ENCODE data around the gene TAS2R14. TPM values are rescaled to one million over a fixed set of nuclear protein-coding genes. Genes with fewer than 3 reads are reported as not detected.

The TAS2R14 gene, protein sequence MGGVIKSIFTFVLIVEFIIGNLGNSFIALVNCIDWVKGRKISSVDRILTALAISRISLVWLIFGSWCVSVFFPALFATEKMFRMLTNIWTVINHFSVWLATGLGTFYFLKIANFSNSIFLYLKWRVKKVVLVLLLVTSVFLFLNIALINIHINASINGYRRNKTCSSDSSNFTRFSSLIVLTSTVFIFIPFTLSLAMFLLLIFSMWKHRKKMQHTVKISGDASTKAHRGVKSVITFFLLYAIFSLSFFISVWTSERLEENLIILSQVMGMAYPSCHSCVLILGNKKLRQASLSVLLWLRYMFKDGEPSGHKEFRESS
- total RNA-seq = 4.9 and 6.8 TPM in 2 replicates

DNA sequence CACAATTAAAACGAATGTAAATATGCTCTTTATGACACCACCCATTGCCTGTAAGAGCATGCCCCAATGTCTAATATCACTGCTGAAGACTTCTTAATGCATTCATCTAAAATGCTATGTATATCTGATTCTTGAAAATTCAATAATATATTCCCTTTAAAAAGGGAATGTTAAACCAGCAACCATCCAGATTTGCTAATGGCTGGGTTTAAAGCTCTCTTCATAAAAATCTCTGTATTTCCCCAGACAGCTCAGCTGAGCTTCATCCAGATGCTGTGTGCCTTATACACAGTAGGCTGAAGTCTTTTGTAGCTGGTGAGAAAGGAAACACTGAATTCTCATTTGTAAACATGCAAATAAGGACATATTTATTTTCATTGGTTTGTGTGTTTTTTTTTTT is at the start of gene TAS2R14:
Gene TAS2R14 (minus strand): TSS at position 101 of the 400 bp plus-strand sequence. CDS start 56 bp downstream, at position 45.

DNA sequence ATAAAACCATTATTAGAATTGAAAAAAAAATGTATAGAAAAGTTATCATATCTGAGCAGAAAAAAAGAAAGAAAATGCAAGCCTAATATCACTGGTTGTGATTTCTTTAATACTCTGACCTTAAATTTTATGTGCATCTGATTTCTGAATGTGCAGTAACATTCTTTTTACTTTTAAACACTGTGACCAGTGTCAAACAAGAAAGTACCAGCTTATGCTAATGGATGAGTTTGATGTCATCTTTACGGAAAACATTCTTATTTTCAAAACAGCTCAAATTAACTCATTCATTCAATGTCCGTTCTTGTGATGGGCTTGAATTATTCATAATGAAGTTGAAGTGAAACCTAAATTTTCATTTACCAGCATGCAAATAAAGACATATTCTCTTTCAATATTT is 47.7 kb upstream of the TAS2R14 start, which contains the start of gene TAS2R50:
Gene TAS2R50 (minus strand): TSS at position 101 of the 400 bp plus-strand sequence. CDS start 52 bp downstream, at position 49.

DNA sequence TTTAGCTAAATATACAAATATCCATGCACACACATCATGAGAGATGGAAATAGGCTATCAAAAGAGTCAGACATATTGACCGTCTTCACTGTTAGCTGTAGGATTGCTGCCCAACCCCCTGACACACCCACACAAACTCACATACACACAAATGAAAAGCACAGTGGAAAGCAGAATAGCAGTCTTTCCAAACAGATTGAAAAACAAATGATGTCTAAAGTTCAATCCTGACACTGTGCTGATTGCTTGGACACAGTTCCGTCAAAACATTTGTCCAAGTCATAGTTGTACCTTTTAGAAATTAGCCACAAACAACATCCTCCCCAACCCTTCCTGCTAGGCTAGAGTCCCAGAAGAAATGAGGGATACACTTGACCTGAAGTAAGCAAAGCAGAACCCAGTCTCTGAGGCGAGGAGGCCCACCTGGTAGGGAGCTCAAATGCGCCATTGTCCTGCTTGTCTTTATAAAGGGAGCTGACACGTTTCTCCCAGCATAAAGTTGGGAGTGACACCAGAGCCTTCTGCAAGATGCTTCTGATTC is 10.2 kb downstream of the TAS2R14 start, which contains the start of gene PRH2:
Gene PRH2 (plus strand): TSS at position 491 of the 541 bp plus-strand sequence. CDS start 38 bp downstream, at position 529.

DNA sequence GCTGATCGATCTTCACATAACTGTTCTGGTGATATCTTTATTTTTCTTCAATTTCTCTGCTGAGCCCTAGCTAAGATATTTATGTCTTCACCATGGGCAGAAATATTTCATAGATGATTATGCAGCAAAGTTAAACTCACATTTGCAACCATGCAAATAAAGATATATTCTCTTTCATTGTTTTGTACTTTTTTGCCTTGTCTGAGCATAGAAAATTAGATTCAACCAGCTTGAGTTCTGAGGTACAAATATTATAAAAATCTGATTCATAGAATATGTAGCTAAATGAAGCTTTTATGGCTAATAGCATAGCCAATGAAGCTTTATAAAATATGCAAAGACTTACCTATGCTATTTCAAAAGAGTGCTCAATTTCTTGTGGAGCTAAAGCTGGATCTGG is 29.6 kb downstream of the TAS2R14 start, which contains the start of gene TAS2R13:
Gene TAS2R13 (minus strand): TSS at position 101 of the 400 bp plus-strand sequence. CDS start 264 bp downstream, outside the sequence.

Other genes starting within 250 kb of the TAS2R14 start
- 395 and 439 TPM in 2 replicates for gene YBX3, start 215.9 kb downstream of the TAS2R14 start, total RNA-seq
- gene TAS2R7, start 136.6 kb downstream of the TAS2R14 start, total RNA-seq = 0.13 and 0.14 TPM in 2 replicates
- not detected in 2 replicates for gene TAS2R8, start 132.0 kb downstream of the TAS2R14 start, total RNA-seq
- gene TAS2R9, start 129.1 kb downstream of the TAS2R14 start, total RNA-seq = 0.13 TPM in 1 of 2 replicates, not detected in the other
- 1.1 TPM in 2 replicates for gene TAS2R10, start 112.9 kb downstream of the TAS2R14 start, total RNA-seq
- 1.9 and 2.3 TPM in 2 replicates for gene PRR4, start 89.8 kb downstream of the TAS2R14 start, total RNA-seq
- gene PRH1, start 55.0 kb downstream of the TAS2R14 start, total RNA-seq = 22.9 and 38.6 TPM in 2 replicates
- 2.9 and 5.2 TPM in 2 replicates for gene TAS2R13, start 29.7 kb downstream of the TAS2R14 start, total RNA-seq
- not detected in 2 replicates for gene PRH2, start 10.0 kb downstream of the TAS2R14 start, total RNA-seq
- gene TAS2R50, start 47.6 kb upstream of the TAS2R14 start, total RNA-seq = 6.0 and 6.9 TPM in 2 replicates
- 7.2 and 8.6 TPM in 2 replicates for gene TAS2R20, start 59.0 kb upstream of the TAS2R14 start, total RNA-seq
- gene TAS2R19, start 83.4 kb upstream of the TAS2R14 start, total RNA-seq = 9.8 and 13.0 TPM in 2 replicates
- 12.5 and 12.6 TPM in 2 replicates for gene TAS2R31, start 92.1 kb upstream of the TAS2R14 start, total RNA-seq
- gene TAS2R46, start 123.0 kb upstream of the TAS2R14 start, total RNA-seq = 6.3 and 9.4 TPM in 2 replicates
- 10.2 TPM in 1 of 2 replicates, not detected in the other for gene TAS2R43, start 153.1 kb upstream of the TAS2R14 start, total RNA-seq
- 14.9 and 15.2 TPM in 2 replicates for gene TAS2R30, start 195.4 kb upstream of the TAS2R14 start, total RNA-seq
- gene SMIM10L1, start 231.9 kb upstream of the TAS2R14 start, total RNA-seq = 9.0 and 9.7 TPM in 2 replicates
- not detected in 2 replicates for gene TAS2R42, start 247.7 kb upstream of the TAS2R14 start, total RNA-seq

Measured in thoracic aorta endothelial cell (primary cell).